ENCODE measurements around the gene SHROOM3.

- TF ChIP-seq CTCF (IDR thresholded peaks at IDR 0.05): no peak
- no peak for TF ChIP-seq POLR2A (IDR thresholded peaks at IDR 0.05)
Observed at GRCh38 chr4:76579596-76580375, 144.8 kb downstream of the SHROOM3 start.

All from adrenal gland (tissue), 5 donors.